Measurements from ENCODE around the gene RGS7.

- no peak for TF ChIP-seq POLR2A (IDR thresholded peaks at IDR 0.05)
- TF ChIP-seq CTCF (IDR thresholded peaks at IDR 0.05) = no peak
Measured at GRCh38 chr1:240956020-240956419, 401.0 kb downstream of the RGS7 start.

All from body of pancreas (tissue), 4 donors.